CD4-positive, alpha-beta T cell (primary cell): Measurements from ENCODE around the gene ACMSD. TPM values are rescaled to one million over a fixed set of nuclear protein-coding genes. Genes with fewer than 3 reads are reported as not detected.

ENCODE experiments used
- ATAC-seq: fragments of 200-7000 bp; cut with Tn5 transposase; one replicate; pipeline ENCODE4 v1.10.0; 2022; ENCODE audit warnings: mild to moderate bottlenecking; ENCODE audit not compliant: poor library complexity
- CTCF ChIA-PET: fragments of 350-600 bp; sonication (Branson Sonifier 250); formaldehyde crosslinking; loops from one replicate; lab custom pipeline; 2021; ENCODE audit warnings: antibody characterized with exemption, inconsistent platforms; lab: Charles Lee
- POLR2A ChIA-PET: fragments of 350-600 bp; sonication (Branson Sonifier 250); formaldehyde crosslinking; loops from one replicate; lab custom pipeline; 2021; ENCODE audit warnings: antibody characterized with exemption, inconsistent platforms; lab: Charles Lee
- DNase-seq, 14 experiments: peaks; one replicate each; pipeline ENCODE4 v3.0.0-alpha.2; 2013 to 2020; ENCODE audit warnings: mixed read lengths in 2 of 14
- H3K27ac ChIP-seq, 2 donors: one replicate each; pipeline versions ENCODE4 v1.5.1 to v1.7.0; 2013; ENCODE audit warnings: low read length in 2 of 2, low read depth in 1 of 2, mild to moderate bottlenecking in 1 of 2
- H3K27me3 ChIP-seq, 2 experiments: 1 replicate in 1 of 2; 2 replicates in 1 of 2; pipeline versions ENCODE4 v1.6.1 to v1.7.0; 2013; ENCODE audit warnings: low read length in 2 of 2, control low read depth in 1 of 2, mild to moderate bottlenecking in 1 of 2, moderate library complexity in 1 of 2; ENCODE audit not compliant: insufficient read depth in 2 of 2, control insufficient read depth in 1 of 2
- H3K36me3 ChIP-seq: one replicate; pipeline ENCODE4 v1.6.1; 2013; ENCODE audit warnings: low read length, control low read depth; ENCODE audit not compliant: insufficient read depth
- H3K4me1 ChIP-seq: one replicate; pipeline ENCODE4 v1.6.1; 2013; ENCODE audit warnings: low read length, control low read depth; ENCODE audit not compliant: insufficient read depth
- H3K4me3 ChIP-seq: one replicate; pipeline ENCODE4 v1.5.1; 2013; ENCODE audit warnings: mild to moderate bottlenecking, low read length, moderate library complexity
- H3K9me3 ChIP-seq, 2 experiments: 1 replicate in 1 of 2; 2 replicates in 1 of 2; pipeline versions ENCODE4 v1.6.1 to v1.7.0; 2013; ENCODE audit warnings: low read length in 2 of 2, mild to moderate bottlenecking in 2 of 2, control low read depth in 1 of 2, moderate library complexity in 1 of 2; ENCODE audit not compliant: control insufficient read depth in 1 of 2, insufficient read depth in 1 of 2
- H3K27ac Mint-ChIP-seq: one replicate; pipeline ENCODE4 v1.8.0; 2020; ENCODE audit warnings: mixed read lengths
- H3K27me3 Mint-ChIP-seq: one replicate; pipeline ENCODE4 v1.8.0; 2021; ENCODE audit warnings: mixed read lengths
- H3K36me3 Mint-ChIP-seq: one replicate; pipeline ENCODE4 v1.8.0; 2021; ENCODE audit warnings: low read depth, mixed read lengths
- H3K4me1 Mint-ChIP-seq: one replicate; pipeline ENCODE4 v1.8.0; 2021; ENCODE audit warnings: low read depth, mixed read lengths
- H3K4me3 Mint-ChIP-seq: one replicate; pipeline ENCODE4 v1.8.0; 2020; ENCODE audit warnings: mild to moderate bottlenecking, mixed read lengths
- H3K9me3 Mint-ChIP-seq: one replicate; pipeline ENCODE4 v1.8.0; 2020; ENCODE audit warnings: mixed read lengths
- CTCF ChIP-seq: fragments of 200-600 bp; IDR thresholded peaks from one replicate; pipeline ENCODE4 v1.8.0; 2022; ENCODE audit warnings: antibody characterized with exemption, mild to moderate bottlenecking
- intact Hi-C, 2 experiments: fragments of 100-400 bp; cut with DNase I in 1 of 2; cut with micrococcal nuclease in 1 of 2; formaldehyde crosslinking; loops; one replicate each; pipeline versions ENCODE4 v1.15.1 to v1.9.0; 2023 to 2025; cut with DNase I, micrococcal nuclease
- total RNA-seq, 174 experiments: library from RNA in 2 of 174; stranded (reverse) in 2 of 174; gene quantifications; one replicate each; pipeline ENCODE4 v1.2.3 and lab custom pipeline; 2021 to 2026

The ACMSD gene
- total RNA-seq, 2 experiments from 2014 or later = not detected

- H3K4me3 Mint-ChIP-seq = no peak overlapping the region
- intact Hi-C loops = no loop called here
- Histone ChIP-seq H3K9me3 (no peaks in the 10 kb centered on the region), H3K4me3 (no peak overlapping the region), H3K27me3 (no peaks in the 10 kb centered on the region), H3K36me3 (no peaks in the 10 kb centered on the region), H3K27ac (no peak overlapping the region), H3K4me1 (no peaks in the 10 kb centered on the region)
- no peak for TF ChIP-seq CTCF
- no peak for DNase-seq
- CTCF ChIA-PET = interaction anchor here (1.6 kb wide), 1 partner anchor 441 kb away, joined by 3 read pairs; no protein-coding TSS in a partner anchor
- ATAC-seq = no peak
- no peak overlapping the region for H3K27ac Mint-ChIP-seq
- H3K4me1 Mint-ChIP-seq = no peaks in the 10 kb centered on the region
- POLR2A ChIA-PET = no interaction called here
- no peaks in the 10 kb centered on the region for H3K36me3 Mint-ChIP-seq
- no peaks in the 10 kb centered on the region for H3K27me3 Mint-ChIP-seq
- no peaks in the 10 kb centered on the region for H3K9me3 Mint-ChIP-seq
These were observed 54.0 kb downstream of the ACMSD start for GRCh38 chr2:134892282-134893035.

GRCh38 chr2:134897932-134898331 lies 59.5 kb downstream of the ACMSD start:
- H3K36me3 ChIP-seq = no peaks in the 10 kb centered on the region
- H3K4me3 Mint-ChIP-seq = no peak overlapping the region
- H3K27me3 Mint-ChIP-seq = no peaks in the 10 kb centered on the region
- H3K4me1 Mint-ChIP-seq = no peaks in the 10 kb centered on the region
- TF ChIP-seq CTCF = peak; percentile 64
- H3K27me3 ChIP-seq = no peaks in the 10 kb centered on the region
- intact Hi-C loops = loop anchor here (1.0 to 5.0 kb wide), 8 partner anchors 241 to 1011 kb away; no protein-coding TSS in a partner anchor
- no peak overlapping the region for H3K4me3 ChIP-seq
- no peaks in the 10 kb centered on the region for H3K4me1 ChIP-seq
- no peak overlapping the region for H3K27ac Mint-ChIP-seq
- CTCF ChIA-PET = interaction anchor here (1.5 kb wide), 1 partner anchor 438 kb away, joined by 4 read pairs; no protein-coding TSS in a partner anchor
- H3K36me3 Mint-ChIP-seq = no peaks in the 10 kb centered on the region
- no peaks in the 10 kb centered on the region for H3K9me3 ChIP-seq
- POLR2A ChIA-PET = interaction anchor here (0.7 kb wide), 1 partner anchor 652 kb away, joined by 3 read pairs; no protein-coding TSS in a partner anchor
- no peak for ATAC-seq
- no peak overlapping the region for H3K27ac ChIP-seq
- DNase-seq = peak in 3 of 14 experiments; percentile 11 to 23 (median 18)
- H3K9me3 Mint-ChIP-seq = no peaks in the 10 kb centered on the region

- Mint-ChIP-seq H3K9me3 (no peaks in the 10 kb centered on the region), H3K36me3 (no peaks in the 10 kb centered on the region), H3K27me3 (no peaks in the 10 kb centered on the region), H3K4me1 (no peaks in the 10 kb centered on the region), H3K4me3 (no peak overlapping the region), H3K27ac (no peak overlapping the region)
- intact Hi-C loops = loop anchor here (2.0 to 5.0 kb wide), 5 partner anchors 242 to 1012 kb away; no protein-coding TSS in a partner anchor
- Histone ChIP-seq H3K36me3 (no peaks in the 10 kb centered on the region), H3K4me3 (no peak overlapping the region), H3K9me3 (no peaks in the 10 kb centered on the region), H3K27ac (no peak overlapping the region), H3K4me1 (no peaks in the 10 kb centered on the region), H3K27me3 (no peaks in the 10 kb centered on the region)
- no peak for TF ChIP-seq CTCF
- DNase-seq (no peak), ATAC-seq (no peak)
- CTCF ChIA-PET = no interaction called here
- POLR2A ChIA-PET = no interaction called here
These were observed 60.8 kb downstream of the ACMSD start for GRCh38 chr2:134899204-134899603.
